ENCODE results near the gene ZNRF1.

Gene ZNRF1

GRCh38 chr16:75027520-75028300 is 28.9 kb downstream of the ZNRF1 start:
- no peak for DNase-seq (ENCODE audit: low read depth)

GRCh38 chr16:75028544-75029135 is 29.8 kb downstream of the ZNRF1 start:
- no peak for DNase-seq (ENCODE audit: low read depth)

- no peak for DNase-seq (ENCODE audit: low read depth)
Observed at GRCh38 chr16:75029854-75030253, 31.0 kb downstream of the ZNRF1 start.

GRCh38 chr16:75032655-75033054 is 33.8 kb downstream of the ZNRF1 start:
- DNase-seq (ENCODE audit: low read depth): no peak

- DNase-seq (ENCODE audit: low read depth): no peak
Observed at GRCh38 chr16:75035410-75035968, 36.7 kb downstream of the ZNRF1 start.

- DNase-seq (ENCODE audit: low read depth): no peak
Observed at GRCh38 chr16:75038036-75038858, 39.4 kb downstream of the ZNRF1 start.

GRCh38 chr16:75039941-75040340 is 41.1 kb downstream of the ZNRF1 start:
- no peak for DNase-seq (ENCODE audit: low read depth)

- DNase-seq (ENCODE audit: low read depth): no peak
Observed at GRCh38 chr16:75042426-75043174, 43.8 kb downstream of the ZNRF1 start.

GRCh38 chr16:75043175-75043895 is 44.5 kb downstream of the ZNRF1 start:
- DNase-seq (ENCODE audit: low read depth): no peak

GRCh38 chr16:75044800-75045361 is 46.1 kb downstream of the ZNRF1 start:
- DNase-seq (ENCODE audit: low read depth): no peak

GRCh38 chr16:75045424-75045823 is 46.6 kb downstream of the ZNRF1 start:
- no peak for DNase-seq (ENCODE audit: low read depth)

- DNase-seq (ENCODE audit: low read depth): no peak
Observed at GRCh38 chr16:75048054-75048453, 49.2 kb downstream of the ZNRF1 start.

- DNase-seq (ENCODE audit: low read depth): no peak
Observed at GRCh38 chr16:75048530-75048929, 49.7 kb downstream of the ZNRF1 start.

- no peak for DNase-seq (ENCODE audit: low read depth)
Observed at GRCh38 chr16:75052481-75053202, 53.8 kb downstream of the ZNRF1 start.

- DNase-seq (ENCODE audit: low read depth): no peak
Observed at GRCh38 chr16:75053791-75054555, 55.1 kb downstream of the ZNRF1 start.

GRCh38 chr16:75054556-75054947 is 55.7 kb downstream of the ZNRF1 start:
- no peak for DNase-seq (ENCODE audit: low read depth)

GRCh38 chr16:75058806-75059205 is 60.0 kb downstream of the ZNRF1 start:
- DNase-seq (ENCODE audit: low read depth): no peak

GRCh38 chr16:75059411-75059810 is 60.6 kb downstream of the ZNRF1 start:
- DNase-seq (ENCODE audit: low read depth): no peak

- no peak for DNase-seq (ENCODE audit: low read depth)
Observed at GRCh38 chr16:75060723-75061122, 61.9 kb downstream of the ZNRF1 start.
